ENCODE results near the gene TRAM2.

TRAM2 gene

DNA sequence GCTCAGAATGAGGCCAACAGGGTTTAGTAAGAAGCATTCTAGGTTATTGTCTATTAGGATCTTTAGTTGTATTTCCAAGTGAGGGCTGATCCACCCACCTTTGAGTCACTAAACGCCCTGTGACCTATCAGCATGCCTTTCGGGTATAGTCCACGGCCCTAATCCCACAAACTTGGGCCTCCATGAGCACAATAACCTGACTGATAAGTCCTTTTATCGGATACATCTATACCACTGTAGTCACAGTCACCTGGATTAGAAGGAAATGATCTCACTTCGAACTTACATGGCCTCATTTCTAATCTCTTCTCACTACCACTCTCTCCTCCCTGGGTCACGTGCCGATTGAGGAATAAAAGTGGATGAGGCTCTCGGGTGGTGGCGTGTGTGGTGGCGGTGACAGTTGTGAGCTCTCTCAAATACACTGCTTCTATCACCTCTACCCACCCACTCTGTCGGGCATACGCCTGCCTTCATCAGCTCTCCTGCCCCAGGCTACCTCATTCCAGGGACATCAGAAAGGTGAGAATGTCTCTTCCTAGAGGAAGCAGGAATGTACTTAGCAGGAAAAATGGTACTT lies 65.2 kb downstream of the TRAM2 start:
- no peak for DNase-seq

DNA sequence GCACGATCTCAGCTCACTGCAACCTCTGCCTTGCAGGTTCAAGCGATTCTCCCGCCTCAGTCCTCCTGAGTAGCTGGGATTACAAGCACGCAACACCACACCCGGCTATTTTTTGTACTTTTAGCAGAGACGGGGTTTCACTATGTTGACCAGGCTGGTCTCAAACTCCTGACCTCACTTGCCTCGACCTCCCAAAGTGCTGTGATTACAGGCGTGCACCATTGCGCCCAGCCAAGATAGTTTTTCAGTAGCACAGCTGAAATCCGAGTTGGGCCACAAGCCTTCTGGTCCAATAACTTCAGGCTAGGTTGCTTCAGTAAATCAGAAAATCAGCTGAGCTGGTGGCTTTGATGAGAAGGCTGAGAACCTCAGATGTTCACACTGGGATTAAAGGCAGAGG lies 65.7 kb downstream of the TRAM2 start:
- DNase-seq: no peak

DNA sequence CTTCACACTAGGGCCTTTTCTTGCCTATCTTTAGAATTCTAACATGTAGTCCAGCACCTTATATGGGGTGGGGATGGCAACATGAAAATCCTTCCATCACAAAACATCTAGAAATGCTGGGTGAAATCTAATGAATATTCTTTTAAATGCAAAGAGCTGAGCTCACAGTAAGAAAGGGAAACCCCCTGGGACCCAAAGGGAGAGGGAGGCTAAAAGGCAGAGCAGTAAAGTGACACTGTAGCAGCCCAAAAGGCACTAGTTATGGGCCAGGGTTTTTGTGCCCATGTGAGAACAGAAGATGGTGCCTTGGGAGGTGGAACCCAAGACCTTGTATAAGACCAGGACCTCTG lies 66.7 kb downstream of the TRAM2 start:
- no peak for DNase-seq

DNA sequence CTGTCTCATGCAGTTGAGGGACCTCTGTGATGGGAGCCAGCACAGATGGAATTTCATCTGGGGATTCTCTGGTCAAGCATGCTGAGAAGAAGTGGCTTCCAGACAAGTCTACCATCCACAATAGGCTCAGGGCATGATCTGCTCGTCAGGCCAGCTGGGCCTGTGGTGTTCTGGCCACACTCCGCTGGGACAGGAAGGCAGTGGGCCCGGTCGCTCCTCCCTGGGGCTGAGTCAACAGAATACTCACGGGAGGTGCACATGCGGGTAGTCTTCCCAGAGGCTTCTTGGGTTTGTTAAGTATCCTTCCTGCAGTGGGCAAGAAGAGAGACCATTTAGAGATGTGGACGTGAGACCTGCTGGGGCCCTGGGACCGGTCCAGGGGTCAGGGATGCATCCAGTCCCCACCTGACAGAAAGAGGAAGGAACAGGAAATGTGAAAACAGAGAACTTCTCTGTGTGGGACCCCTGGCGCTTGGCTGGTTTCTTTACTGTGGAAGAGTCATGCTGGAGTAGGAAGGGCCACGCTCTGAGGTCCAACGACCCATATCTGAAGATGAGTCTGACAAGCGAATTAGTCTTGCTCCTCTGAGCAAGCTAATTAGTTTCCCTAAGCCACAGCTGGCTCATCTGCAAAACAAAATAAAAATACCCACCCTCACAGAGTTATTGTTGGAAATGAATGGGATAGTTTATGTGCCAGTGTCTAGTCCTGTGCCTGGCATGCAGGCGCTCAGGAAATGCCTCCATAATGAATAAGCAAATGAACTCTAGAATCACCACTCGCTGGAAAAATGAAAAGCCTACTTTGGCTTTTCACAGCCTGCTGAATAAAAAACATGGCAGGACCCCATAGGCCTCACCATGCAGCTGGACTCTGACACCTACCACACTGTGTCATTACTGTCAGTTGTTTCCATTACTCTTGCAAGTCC lies 67.3 kb downstream of the TRAM2 start:
- DNase-seq: no peak

DNA sequence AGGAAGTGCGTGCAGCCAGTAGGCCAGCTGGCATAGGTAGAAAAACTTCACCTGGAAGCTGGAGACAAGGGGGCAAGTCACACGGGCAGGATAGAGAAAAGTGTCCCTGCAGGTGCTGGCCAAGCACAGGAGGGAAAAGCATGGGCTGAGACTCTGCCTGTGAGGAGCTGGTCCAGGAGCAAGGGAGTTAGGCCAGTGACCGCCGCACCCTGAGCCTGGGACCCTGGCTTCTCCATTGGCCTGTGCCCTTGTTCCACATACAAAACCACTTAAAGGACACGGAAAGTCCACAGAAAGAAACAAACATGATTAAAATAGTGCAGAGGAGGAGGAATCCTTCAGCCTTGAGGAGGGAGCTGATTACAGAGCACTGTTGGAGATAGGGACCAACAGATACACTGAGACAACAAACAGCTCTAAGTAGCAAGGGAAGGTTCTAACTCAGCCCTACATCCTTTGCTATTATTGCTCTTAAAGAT lies 68.6 kb downstream of the TRAM2 start:
- DNase-seq: no peak

DNA sequence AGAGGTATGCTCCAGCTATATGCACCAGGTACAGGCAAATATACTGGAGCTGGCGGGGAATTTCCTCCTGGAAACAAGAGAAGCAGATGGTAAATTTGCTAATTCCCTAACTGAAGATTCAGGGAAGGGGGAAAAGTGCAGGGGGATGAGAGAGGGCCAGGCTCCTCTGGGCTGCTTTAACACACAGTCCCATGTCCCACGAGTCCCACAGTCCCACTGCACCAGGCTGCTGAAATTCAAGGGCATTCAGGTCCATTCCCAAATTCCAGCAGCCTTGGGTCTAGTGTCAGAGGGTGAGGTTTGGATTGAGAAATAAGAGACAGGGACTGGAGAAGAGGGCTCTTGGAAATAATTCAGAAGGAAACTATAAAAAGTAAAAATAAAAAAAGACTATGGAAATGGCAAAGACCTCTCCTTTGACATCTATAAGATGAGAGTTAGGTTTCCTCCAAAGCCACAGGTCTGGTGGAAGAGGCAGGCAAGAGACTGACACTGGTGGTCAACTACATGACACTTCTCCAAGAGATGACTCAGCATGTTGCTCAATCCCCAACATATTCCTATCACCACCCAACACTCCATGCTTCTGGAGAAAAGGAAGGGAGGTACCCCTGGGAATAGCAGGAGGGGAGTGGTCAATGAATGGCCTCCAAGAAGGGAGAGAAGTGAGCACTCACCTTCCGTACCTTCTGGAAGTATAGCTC lies 69.2 kb downstream of the TRAM2 start:
- DNase-seq: no peak

DNA sequence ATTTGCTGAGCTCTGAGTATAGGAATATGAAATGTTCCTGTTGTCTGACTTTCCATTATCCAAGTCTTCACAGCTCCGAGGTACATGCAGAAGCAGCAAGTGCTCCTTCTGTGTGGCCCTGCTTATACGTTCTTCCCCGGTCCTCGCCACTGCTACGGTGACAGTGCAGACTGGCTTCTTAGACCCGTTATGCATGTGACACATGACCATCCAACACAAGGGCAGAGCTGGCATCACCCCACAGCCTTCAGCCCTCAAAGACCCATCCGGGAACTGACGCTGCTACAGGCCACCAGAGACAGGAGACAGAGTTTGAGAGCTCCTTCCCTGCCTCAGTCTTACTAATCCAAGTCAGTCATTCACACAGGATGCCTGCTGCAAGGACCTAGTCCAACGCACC lies 70.4 kb downstream of the TRAM2 start:
- DNase-seq: no peak

DNA sequence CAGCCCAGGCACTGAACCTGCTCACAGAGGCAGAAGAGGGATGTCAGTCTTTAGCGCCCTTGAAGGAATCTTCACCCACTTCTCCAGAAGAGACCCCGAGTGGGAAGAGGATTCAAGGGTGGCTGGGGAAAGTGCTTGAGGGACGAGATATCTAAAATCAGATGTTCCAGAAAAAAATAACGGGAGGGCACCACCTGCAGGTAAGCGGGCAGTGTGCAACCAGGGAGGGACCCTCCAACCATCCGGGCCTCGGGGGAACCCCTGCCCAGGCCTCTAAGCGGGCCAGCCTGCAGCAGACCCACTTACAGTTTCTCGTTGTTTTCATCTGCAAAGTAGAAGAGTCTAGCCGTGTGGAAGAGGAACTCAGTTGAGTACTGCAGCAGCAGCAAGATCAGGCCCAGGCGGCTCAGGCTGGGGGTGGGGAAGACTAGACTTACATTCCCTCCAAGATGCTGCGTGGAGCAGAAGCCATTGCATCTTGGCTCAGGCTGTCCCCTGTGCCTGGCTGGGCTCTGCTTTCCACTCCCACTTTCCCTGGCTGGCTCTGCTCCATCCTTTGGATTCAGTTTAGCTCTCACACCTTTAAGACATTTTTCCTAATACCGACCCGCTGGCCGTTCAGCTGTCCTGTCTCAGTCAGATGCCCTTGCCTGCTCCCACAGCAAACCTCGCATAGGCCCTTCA lies 71.0 kb downstream of the TRAM2 start:
- peak in 1 of 58 donors; percentile 7 for DNase-seq

DNA sequence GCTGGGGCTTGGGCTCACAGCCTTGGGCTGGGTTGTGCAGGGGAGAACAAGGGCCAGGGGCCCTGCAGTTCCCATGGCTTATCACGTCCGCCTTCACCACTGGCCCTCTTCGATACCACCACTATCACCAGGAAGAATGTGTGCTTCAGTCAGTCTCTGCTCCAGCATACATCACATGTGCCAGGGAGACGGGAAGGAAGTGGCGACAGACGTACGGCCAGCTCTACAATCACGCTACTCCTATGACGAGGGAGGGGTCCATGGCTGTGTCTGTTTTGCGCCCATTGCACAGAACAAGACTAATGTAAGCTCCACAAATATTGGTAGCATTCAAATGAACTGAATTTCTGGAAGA lies 72.1 kb downstream of the TRAM2 start:
- DNase-seq: no peak

DNA sequence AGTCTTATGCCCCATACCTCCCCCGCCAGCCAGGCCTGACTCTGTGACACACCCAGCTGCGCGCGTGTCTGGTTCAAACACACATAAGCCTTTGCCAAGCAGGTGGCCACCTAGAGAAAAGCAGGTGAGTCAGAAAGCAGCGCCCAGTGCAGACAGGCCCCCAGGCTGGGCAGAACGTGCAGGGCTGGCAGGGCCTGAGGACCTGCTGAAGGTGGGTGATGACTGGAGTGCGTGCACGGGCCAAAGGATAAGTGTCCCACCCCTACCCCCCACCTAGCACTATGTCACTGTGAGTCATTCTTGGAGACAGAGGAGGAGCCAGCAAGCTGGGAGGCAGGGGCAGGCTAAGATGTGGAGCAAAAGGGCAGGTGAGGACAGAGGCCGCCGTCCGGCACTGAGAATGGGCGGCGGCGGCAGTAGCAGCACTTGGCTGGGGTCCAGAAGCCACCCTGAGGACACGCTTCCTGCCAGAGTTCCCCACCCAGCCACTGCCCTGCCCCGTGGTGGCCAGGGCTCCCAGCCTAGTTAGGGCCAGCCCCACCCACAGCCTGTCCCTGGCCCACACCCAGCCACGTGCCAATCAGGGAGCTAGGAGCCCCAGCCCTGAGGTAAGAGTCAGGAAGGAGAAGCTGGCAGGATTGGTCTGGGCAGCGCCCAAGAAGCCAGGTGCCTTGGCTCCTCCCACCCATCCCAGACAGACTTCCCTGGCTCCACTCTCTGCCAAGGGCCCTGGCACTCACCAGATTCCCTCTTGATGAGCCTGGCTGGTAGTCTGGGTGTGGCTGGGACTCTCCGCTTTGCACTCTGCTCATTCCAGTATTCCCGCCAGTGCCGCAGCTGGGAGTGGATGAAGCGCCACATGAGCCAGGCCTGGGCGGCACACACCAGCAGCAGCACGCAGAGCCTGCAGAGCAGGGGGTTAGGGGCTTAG lies 72.7 kb downstream of the TRAM2 start:
- peak in 3 of 58 donors; percentile 23 to 42 (median 33) for DNase-seq

DNA sequence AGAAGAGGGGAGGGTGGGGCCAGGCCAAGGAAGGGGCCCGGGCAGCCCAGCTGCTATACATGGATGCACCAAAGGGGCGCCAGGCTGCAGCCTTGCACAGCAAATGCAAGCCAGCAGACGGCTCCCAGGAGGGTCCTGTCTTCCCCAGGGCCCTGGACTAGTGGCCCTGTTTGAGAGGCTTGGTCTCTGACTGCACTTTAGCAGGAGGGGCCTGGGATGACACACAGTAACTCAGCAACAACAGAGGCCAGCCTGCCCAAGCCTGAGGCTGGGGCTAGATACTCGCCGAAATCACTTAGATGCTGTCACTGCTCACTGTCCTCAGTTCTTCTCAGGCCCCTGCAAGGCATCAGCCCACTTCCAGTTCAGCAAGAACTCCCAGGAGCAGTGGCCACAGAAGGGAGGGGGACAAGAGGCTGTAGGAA lies 73.5 kb downstream of the TRAM2 start:
- DNase-seq: no peak

DNA sequence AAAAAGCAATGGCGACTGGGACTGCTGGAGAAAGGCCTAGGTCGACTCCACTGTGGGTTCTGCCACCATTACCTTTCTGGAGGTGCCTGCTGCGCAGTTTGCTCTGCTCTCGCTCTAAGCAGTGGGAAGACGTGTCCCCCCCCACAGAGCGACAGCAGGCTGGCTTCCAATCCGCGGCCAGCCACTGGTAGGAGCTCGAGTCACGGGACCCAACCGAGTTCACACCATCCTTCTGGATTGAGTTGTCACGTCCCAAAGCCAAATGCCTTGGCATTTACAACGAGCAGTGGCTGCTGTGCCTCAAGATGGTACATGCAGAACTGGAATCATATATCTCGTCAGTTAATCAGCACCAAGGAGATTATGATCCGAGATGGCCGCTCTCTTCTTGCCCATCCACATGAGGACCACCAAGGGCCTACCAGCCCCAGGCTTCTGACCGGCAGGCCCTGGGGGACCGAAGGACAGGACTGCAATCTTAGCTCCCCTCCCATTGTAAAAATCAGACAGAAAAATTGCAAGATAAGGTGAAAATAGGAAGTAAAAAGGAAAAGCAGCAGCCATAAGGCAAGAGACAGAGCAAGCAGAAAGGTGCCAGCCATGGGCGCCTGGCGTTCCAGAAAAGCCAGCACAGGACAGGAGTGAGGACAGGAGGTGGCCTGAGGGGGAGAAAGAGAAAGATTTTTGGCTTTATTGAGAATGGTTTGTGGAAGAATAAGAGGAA lies 74.4 kb downstream of the TRAM2 start:
- DNase-seq: no peak

DNA sequence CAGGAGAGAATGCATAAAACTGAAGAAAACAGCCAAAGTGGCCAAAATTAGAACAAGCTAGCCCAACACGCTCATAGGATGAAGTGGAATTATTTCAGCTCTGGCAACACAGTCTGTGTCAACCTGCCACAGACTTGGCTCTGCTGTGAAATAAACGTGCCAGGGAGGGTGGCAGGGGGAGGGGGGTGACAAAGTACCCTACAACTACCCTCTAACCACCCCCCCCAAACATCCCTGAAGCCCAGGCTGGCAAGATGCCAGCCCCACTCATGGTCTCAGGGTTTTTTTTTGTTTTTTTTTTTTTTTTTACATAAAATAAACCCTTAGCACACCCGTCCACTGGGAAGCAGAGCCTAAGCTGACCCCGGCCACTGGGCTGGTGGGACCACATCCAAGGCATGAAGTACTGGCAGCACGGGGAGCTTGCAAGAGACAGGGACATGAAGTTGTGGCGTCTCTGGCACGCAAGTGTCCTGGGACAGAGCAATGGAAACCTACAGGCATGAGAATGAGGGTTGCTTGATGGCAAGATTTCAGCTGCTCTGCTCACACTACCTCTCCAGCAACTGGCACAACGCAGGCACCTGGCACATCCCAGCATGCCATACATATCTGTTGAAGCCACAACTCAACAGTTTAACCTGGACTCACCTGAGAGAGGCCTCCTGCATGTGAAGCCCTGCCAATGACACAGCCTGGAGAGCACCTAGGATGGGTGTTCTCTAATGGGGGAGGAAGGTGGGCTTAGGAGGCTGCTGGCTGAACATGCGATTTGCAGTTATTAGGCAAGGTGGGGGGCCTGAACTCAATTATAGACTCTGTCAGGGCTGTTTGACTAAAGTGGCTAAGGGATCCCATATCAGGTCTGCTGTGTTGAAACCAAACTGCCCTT lies 76.4 kb downstream of the TRAM2 start:
- no peak for DNase-seq

DNA sequence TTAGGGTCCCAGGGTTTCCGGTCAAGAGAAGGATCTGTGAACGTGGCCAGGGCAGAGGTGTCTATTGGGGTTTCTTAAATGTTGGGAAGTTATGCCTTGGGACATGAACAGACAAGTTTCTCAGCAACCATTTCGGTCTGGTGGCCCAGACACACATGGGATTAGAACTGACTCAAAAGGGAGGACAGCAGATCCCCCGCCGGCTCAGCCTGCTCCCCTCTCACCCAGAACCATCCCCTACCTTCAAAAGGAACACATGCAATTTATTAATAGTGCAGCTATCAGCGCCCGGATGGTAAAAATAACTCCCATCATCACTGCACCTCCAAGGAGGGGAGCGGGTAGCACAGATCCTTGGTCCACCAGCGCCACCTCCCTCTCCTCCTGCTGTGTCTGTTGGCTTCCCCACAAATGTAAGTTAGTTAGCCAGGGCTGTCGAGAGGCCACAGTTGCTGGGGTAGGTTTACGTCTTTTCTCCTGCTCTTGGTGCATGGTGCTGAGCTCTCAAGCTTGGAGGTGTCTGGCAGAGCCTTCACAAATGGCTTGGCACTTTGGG lies 77.1 kb downstream of the TRAM2 start:
- DNase-seq: peak in 1 of 58 donors; percentile 26

DNA sequence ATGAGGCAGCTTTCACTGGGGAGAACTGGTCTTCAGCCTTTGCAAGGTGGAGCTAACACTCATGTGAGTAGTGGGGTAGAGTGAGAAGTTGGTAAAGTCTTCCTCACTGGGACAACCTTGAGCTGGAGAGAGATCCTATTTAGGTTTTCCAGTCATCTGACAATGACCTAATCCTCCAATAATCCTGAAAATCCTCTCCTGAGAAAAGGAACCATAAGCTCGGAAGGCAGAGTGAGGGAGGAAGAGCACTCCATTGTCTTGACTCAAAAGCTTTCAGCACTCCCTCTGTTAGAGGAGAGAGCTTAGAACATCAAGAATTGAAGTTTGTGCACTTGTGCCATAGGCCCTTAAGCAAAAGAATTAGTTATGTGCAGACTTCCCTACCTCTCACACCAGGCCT lies 77.8 kb downstream of the TRAM2 start:
- DNase-seq: no peak

DNA sequence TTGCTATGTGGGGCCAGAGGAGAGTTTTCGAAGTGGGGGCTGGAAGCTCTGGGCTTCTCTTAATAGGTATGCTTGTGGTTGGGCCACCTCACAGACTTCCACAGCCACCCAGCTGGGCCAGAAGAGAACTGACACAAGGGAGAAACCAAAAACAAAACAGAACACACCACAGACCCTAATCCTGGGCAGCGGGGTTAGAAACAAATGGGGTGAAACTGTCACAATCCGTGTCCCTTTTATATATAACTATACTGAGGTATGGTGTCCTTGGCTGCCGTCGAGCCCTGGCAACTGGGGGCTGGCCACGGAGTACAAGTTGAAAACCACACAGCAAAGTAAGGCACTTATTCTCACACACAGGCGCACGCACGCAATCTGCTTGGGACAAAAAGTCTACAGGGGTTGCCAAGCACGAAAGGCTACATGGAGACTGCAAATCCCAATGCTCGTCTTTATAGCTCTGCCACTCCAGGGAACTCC lies 78.3 kb downstream of the TRAM2 start:
- DNase-seq: no peak

DNA sequence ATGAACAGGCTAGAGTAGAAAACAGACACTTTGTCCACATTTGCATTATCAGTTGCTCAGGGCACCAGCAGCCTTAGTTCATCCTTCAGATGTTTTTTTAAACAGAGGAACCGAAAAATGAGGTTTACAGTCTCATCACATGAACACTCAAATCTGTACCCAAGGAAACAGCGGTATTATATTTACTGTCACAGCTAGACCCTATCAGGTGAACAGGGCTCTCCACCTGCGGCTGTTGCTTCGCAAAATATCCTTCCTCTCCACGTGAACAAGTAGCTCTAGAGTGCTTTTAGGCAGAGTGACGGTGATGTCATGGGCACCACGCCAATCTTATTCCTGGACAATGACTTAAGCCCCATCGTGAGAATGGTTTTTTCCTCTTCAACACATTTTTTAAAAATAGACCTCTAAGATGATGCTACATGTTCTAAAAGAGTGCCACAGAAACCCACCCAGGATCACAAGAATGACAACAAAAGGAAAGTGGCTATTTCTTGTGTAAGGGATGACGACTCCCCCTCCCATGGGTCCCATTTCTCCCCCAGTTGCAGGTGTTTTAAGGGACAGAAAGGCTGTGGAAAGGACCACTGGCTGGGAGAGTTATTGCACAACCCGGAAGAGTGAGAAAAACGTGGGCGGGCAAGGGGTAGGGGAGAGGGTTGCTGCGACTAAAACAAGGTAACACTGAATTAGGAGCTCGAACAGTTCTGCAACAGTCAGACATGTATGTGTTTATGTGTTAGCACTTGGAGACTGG lies 79.0 kb downstream of the TRAM2 start:
- peak in 1 of 58 donors; percentile 7 for DNase-seq

DNA sequence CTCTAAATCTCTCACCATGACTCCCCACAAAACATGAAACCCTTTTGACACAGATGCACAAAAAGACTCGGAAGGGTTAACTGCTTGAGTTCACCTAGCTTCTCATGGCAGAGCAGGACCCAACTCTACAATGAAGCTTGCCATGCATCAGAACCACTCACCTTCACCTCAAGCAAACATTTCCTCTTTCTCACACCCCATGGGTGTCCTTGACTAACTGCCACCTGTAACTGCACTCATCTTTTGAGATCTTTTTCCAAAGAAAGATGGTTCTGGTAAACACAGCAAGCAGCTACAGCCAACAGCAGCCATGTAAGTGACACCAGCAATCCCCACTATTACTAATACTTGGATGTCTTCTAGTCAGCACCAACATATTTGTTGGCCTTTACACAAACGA lies 80.2 kb downstream of the TRAM2 start:
- DNase-seq: no peak
